Vagina (tissue), 2 donors: ENCODE measurements around the gene MEP1A.

Source experiments
- CTCF ChIP-seq, 3 experiments: fragments of 450-650 bp in 2 of 3; fragments of 200-600 bp in 1 of 3; sonication (generic) in 1 of 3; IDR thresholded peaks; one replicate each; pipeline ENCODE4 v1.5.1; 2017 to 2019; ENCODE audit warnings: antibody characterized with exemption in 3 of 3, mild to moderate bottlenecking in 2 of 3, moderate library complexity in 2 of 3
- POLR2A ChIP-seq, 2 donors: fragments of 450-650 bp; IDR thresholded peaks; one replicate each; pipeline ENCODE4 v1.6.1; 2017; ENCODE audit warnings: antibody characterized with exemption in 2 of 2, mild to moderate bottlenecking in 2 of 2, moderate library complexity in 2 of 2
- POLR2AphosphoS5 ChIP-seq, 2 donors: sonication (generic); formaldehyde crosslinking; IDR thresholded peaks; one replicate each; pipeline ENCODE4 v1.9.0; 2017; ENCODE audit warnings: antibody characterized with exemption in 2 of 2, mild to moderate bottlenecking in 2 of 2, low read depth in 1 of 2; ENCODE audit not compliant: insufficient read depth in 1 of 2

GRCh38 chr6:46772762-46773161 is 20.4 kb upstream of the MEP1A start:
- no peak for TF ChIP-seq CTCF (IDR thresholded peaks at IDR 0.05)
- no peak for TF ChIP-seq POLR2AphosphoS5 (IDR thresholded peaks at IDR 0.05; ENCODE audit: insufficient read depth in 1 of 2, low read depth in 1 of 2)
- no peak for TF ChIP-seq POLR2A (IDR thresholded peaks at IDR 0.05)
